Right ventricle myocardium superior (tissue), 1 donor: ENCODE data around the gene NRG2. TPM values are rescaled to one million over a fixed set of nuclear protein-coding genes. Genes with fewer than 3 reads are reported as not detected.

Source experiments
- ATAC-seq: fragments of 200-7000 bp; cut with Tn5 transposase; one replicate; pipeline ENCODE4 v1.9.1; 2020; ENCODE audit warnings: mild to moderate bottlenecking; ENCODE audit not compliant: poor library complexity
- DNase-seq: peaks from one replicate; pipeline ENCODE4 v3.0.0-alpha.2; 2020
- intact Hi-C: fragments of 100-400 bp; cut with DNase I; formaldehyde crosslinking; loops from one replicate; pipeline ENCODE4 v1.11.2; 2022
- total RNA-seq: library from RNA; stranded (reverse); fragmentation: NEBNext Ultra II Directional; extraction: Animal tissue kit (Norgen Biotek cat#: 25700); gene quantifications from one replicate; pipeline ENCODE4 v1.2.1, GENCODE V29; 2021
- donor health status: DM: no; HTN: yes; CAD: no; lungs with severe emphysema.

NRG2 gene
- total RNA-seq, 1 donor from 2014 or later, result 2.1 TPM

GRCh38 chr5:140043508-140043872 lies 391 bp upstream of the NRG2 start:
- ATAC-seq, result peak; percentile 37
- intact Hi-C loops, result no loop called here
- no peak for DNase-seq

- no peak for DNase-seq
- no peak for ATAC-seq
- intact Hi-C loops, result no loop called here
Observed at GRCh38 chr5:140042393-140042642, 781 bp downstream of the NRG2 start.

GRCh38 chr5:140041492-140042392 lies 1.4 kb downstream of the NRG2 start:
- intact Hi-C loops, result no loop called here
- DNase-seq (peak; percentile 69), ATAC-seq (peak; percentile 67)

- ATAC-seq, result no peak
- intact Hi-C loops, result no loop called here
- no peak for DNase-seq
Observed at GRCh38 chr5:140041099-140041491, 2.0 kb downstream of the NRG2 start.

GRCh38 chr5:140040358-140040757 lies 2.7 kb downstream of the NRG2 start:
- ATAC-seq, result no peak
- DNase-seq, result no peak

DNA sequence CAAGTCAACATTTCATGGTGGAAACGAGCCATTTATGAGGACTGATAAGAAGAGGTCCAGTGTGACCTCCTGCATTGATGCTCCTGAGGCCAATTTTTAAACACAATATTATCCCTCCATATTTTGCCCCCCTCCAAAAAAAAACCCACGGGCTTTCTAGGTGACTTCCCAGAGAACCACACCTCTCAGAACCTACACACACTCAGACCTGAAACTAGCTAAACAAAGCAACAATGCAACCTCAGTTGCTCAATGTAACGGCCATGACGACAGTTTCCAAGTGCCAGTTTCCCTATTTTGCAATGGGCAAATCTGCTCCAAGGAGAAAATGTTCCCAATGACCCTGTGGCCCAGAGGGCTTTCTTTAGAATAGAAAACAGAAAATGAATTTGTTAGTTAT lies 3.5 kb downstream of the NRG2 start:
- intact Hi-C loops, result no loop called here
- no peak for DNase-seq
- no peak for ATAC-seq

More at GRCh38 chr5:140040358-140040757, 2.7 kb downstream of the NRG2 start:
- intact Hi-C loops, result no loop called here

- intact Hi-C loops, result no loop called here
- DNase-seq (no peak), ATAC-seq (no peak)
Observed at GRCh38 chr5:140038373-140038957, 4.6 kb downstream of the NRG2 start.

- DNase-seq, result no peak
- ATAC-seq, result no peak
- intact Hi-C loops, result no loop called here
Observed at GRCh38 chr5:140037012-140037411, 6.1 kb downstream of the NRG2 start.

DNA sequence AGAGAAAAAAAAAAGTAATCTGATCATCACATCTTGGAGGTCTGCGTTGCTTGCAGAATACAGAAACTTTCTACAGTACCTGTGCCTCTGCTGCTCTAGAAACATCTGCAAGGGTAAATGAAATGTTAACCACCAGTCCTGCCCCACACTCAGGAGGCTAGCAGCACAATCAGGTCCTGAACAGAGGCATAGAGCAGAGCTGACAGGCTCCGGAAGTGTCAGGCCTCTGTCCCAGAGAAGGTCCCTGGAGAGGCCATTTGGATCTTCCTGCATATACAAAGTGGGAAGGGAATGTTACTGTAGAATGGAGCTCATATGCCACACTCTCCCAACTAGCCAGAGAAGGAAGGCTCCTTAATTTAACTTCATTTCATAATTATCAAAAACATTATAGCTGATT lies 7.2 kb downstream of the NRG2 start:
- intact Hi-C loops, result no loop called here
- DNase-seq (no peak), ATAC-seq (peak; percentile 59)

DNA sequence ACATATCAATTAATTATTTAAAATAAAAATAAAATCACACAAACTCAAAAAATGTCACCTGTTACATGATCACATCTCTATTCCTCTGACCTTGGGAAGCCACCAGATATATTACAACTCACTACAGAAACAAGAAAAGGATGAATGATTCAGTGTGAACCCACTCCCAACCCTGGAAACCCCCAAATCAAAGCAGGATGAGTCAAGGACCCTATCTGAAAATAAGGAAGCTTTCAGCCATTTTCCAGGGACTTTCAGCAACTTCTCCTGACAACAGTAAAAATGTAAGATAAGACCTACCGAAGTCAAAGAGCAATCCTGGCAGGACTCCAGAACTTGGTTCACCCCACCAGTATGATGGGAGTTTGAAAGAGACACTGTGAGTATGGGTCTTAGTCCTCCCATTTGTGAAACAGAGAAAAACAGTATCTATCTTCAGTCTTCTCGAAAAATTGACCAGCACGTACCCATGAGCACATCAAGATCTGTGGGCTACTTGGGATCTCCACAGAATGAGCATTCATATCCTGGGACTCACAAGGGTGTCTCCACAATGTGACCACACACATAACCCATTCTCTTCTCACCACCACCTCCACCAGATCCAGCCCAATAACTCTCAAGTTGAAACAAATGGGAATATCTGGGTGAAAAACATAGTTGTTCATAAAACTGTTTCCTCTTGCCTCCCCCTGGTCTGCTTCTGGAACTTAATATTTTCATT lies 9.9 kb downstream of the NRG2 start:
- ATAC-seq (no peak), DNase-seq (no peak)
- intact Hi-C loops, result no loop called here

DNA sequence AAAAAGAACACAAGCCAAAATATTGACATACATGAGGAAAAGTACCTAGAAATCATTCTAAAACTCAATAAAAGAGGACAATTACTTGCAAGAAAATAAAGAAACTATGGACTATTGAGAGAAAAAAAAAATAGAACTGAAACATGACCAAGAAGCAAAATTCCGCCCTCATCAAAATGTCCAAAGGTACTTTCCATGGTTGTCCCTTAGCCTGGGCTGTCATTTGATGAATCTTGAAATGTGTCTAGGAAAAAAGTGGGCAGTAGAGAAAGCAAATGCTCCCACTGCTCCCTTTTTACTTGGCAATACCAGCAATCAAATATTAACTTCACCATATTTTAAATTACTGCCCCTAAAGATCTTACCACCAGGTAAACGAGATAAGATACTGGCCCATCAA lies 10.8 kb downstream of the NRG2 start:
- intact Hi-C loops, result no loop called here
- DNase-seq (no peak), ATAC-seq (no peak)

GRCh38 chr5:140027807-140028206 lies 15.3 kb downstream of the NRG2 start:
- DNase-seq (no peak), ATAC-seq (no peak)
- intact Hi-C loops, result no loop called here

DNA sequence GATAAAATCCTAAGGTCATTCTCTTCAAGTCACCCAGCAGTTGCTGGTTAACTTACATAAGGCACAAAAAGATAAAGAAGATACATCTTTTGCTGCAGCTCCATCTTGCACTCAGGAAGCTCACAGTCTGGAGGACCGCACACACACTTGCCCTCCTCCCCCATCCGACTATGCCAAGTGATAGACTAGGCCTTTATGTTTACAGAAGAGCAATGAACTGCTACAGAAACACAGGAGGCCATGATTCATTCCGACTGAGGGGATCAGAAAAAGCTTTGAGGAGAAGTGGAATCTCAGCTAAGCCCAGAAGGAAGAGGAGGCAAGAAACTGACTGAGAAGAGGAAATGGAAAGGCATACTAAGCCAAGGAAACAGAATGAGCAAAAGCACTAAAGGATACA lies 17.4 kb downstream of the NRG2 start:
- ATAC-seq (no peak), DNase-seq (no peak)
- intact Hi-C loops, result no loop called here

DNA sequence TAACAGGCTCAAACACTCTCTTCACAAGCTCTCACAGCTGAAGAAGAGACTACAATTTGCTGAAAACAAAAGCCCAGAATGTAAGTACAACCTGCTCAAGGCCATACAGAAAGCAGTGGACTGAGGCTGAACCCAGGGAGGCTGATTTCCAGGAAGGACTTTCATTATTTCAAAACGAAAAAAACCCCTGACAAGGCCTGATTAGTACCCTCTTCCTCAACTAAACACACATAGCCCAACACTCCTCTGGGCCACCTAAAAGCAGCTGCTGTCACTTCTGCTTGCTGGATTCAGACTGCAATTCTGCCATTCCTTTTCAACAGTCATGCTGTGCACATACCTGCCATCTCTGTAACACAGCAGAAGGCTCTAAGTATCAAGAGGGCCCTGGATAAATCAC lies 18.2 kb downstream of the NRG2 start:
- intact Hi-C loops, result no loop called here

GRCh38 chr5:140023611-140024191 lies 19.4 kb downstream of the NRG2 start:
- no peak for DNase-seq
- intact Hi-C loops, result no loop called here
- no peak for ATAC-seq

More for the DNA sequence above, 18.2 kb downstream of the NRG2 start:
- no peak for ATAC-seq
- DNase-seq, result no peak

DNA sequence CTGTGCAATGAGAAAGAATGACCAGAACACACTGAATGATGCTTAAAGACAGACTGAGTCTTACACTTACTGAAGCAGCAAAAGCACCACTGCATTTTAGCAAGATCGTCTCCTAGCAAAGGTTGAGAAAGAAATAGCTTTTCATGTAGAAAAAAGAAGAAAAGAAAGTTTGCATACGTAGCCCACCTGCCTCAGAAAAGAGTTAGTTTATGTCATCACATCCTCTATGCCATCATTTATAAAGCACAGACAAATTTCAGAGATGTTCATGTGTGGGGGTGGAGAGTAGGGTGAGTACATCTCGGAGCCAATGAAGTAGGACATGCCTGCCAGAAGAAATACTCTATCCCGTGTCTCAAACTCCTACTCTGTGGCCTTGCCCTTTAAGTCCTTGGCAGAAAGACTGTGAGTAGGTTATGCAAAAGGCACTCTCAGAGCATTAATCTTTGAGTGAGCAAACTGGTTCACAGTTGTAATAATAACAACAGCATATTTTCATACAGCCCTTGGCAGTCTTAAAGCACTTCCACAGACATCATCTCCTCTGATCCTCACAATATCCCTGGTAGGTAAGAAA lies 22.4 kb downstream of the NRG2 start:
- intact Hi-C loops, result no loop called here
- no peak for DNase-seq
- peak; percentile 38 for ATAC-seq

- intact Hi-C loops, result no loop called here
- DNase-seq, result no peak
Observed at GRCh38 chr5:140018920-140019644, 24.0 kb downstream of the NRG2 start.

DNA sequence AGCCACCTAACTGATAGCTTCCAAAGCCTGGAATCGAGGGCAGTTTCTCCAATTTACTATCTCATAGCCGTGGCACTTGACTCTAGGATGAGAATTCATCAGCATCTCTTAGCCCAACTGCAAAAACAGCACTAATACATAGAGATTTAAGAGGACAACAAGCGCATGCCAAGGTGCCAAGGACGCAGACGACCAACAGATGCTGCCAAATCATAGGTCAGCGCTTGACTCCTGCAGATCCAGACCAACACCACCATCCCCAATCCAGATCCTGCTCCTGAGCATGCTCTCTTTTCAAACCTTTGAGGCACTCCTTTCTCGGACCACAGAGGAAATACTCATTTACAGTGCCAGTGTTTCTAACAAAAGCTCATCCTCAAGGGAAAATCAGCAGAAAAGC lies 24.6 kb downstream of the NRG2 start:
- ATAC-seq, result no peak
- no peak for DNase-seq
- intact Hi-C loops, result no loop called here

More at GRCh38 chr5:140018920-140019644, 24.0 kb downstream of the NRG2 start:
- peak; percentile 71 for ATAC-seq

- ATAC-seq (peak; percentile 53), DNase-seq (no peak)
- intact Hi-C loops, result no loop called here
Observed at GRCh38 chr5:140018096-140018481, 25.0 kb downstream of the NRG2 start.
